Right lobe of liver (tissue), 4 donors: ENCODE data around the gene TAS2R4.
"Not testable (repeated sequence)": the region's sequence is repeated elsewhere in the genome, so short reads cannot be mapped to it uniquely, and the experiment has no call there.

Source experiments
- CTCF ChIP-seq, 4 donors: fragments of 200-600 bp in 3 of 4; fragments of 450-650 bp in 1 of 4; IDR thresholded peaks; one replicate each; pipeline versions ENCODE4 v1.5.1 to v1.8.0; 2016 to 2022; ENCODE audit warnings: antibody characterized with exemption in 4 of 4, mild to moderate bottlenecking in 2 of 4
- POLR2A ChIP-seq: fragments of 450-650 bp; IDR thresholded peaks from one replicate; pipeline ENCODE4 v1.6.1; 2017; ENCODE audit warnings: antibody characterized with exemption, mild to moderate bottlenecking
- donor health status: DM: no; HTN: no; CAD: no.
- donor health status: DM: no; HTN: no; CAD: no.
- donor health status: DM: no; HTN: yes; CAD: no.

GRCh38 chr7:141822432-141822831, 46.0 kb downstream of the TAS2R4 start:
- TF ChIP-seq POLR2A; CTCF (IDR thresholded peaks at IDR 0.05): not testable (repeated sequence)
